MG63 (cell line): ENCODE measurements around the gene MBOAT2. TPM values are rescaled to one million over a fixed set of nuclear protein-coding genes. Genes with fewer than 3 reads are reported as not detected.
A peak's percentile ranks its signal among the peaks of the same experiment; 100 is the strongest.

Experiments used
- DNase-seq: peaks from one replicate; pipeline ENCODE4 v3.0.0-alpha.2; 2020
- H3K27me3 ChIP-seq: fragments of 250-450 bp; sonication (Bioruptor Pico); 2 replicates; pipeline ENCODE4 v1.5.1; 2020; ENCODE audit warnings: mild to moderate bottlenecking, moderate library complexity
- H3K36me3 ChIP-seq: fragments of 250-450 bp; sonication (Bioruptor Pico); 2 replicates; pipeline ENCODE4 v1.5.1; 2020; ENCODE audit warnings: mild to moderate bottlenecking, moderate library complexity
- H3K4me3 ChIP-seq: fragments of 250-450 bp; sonication (Bioruptor Pico); 2 replicates; pipeline ENCODE4 v1.5.1; 2020; ENCODE audit warnings: mild to moderate bottlenecking, moderate library complexity
- H3K9me3 ChIP-seq: fragments of 250-450 bp; sonication (Bioruptor Pico); 2 replicates; pipeline ENCODE4 v1.5.1; 2020; ENCODE audit warnings: mild to moderate bottlenecking, moderate library complexity
- total RNA-seq: library from RNA; depleted of rRNA; stranded (reverse); fragments of >200 nt; shearing (Covaris generic); gene quantifications from 2 replicates; pipeline ENCODE4 v1.2.3, GENCODE V29; 2014; ENCODE audit warnings: low replicate concordance

MBOAT2 gene
- total RNA-seq, 1 experiment from 2014 or later: 40.0 TPM

- peaks cover 11% of the 10 kb centered on the region for H3K36me3 ChIP-seq
- no peak for DNase-seq
- no peaks in the 10 kb centered on the region for H3K27me3 ChIP-seq
- H3K9me3 ChIP-seq: no peaks in the 10 kb centered on the region
- no peak overlapping the region for H3K4me3 ChIP-seq
These were observed 130.6 kb downstream of the MBOAT2 start for GRCh38 chr2:8872821-8873432.

- Histone ChIP-seq H3K4me3 (no peak overlapping the region), H3K27me3 (no peaks in the 10 kb centered on the region), H3K36me3 (peaks cover 5% of the 10 kb centered on the region), H3K9me3 (no peaks in the 10 kb centered on the region)
- DNase-seq: no peak
These were observed 133.0 kb downstream of the MBOAT2 start for GRCh38 chr2:8870441-8870840.

GRCh38 chr2:8867363-8867762 is 136.1 kb downstream of the MBOAT2 start:
- DNase-seq: no peak

GRCh38 chr2:8863331-8863953 is 140.0 kb downstream of the MBOAT2 start:
- Histone ChIP-seq H3K4me3 (no peak overlapping the region), H3K27me3 (no peaks in the 10 kb centered on the region), H3K9me3 (no peaks in the 10 kb centered on the region), H3K36me3 (peaks cover 2% of the 10 kb centered on the region; the same call in 1 of the 2 replicates)
- no peak for DNase-seq

More at GRCh38 chr2:8867363-8867762, 136.1 kb downstream of the MBOAT2 start:
- Histone ChIP-seq H3K36me3 (peaks cover 3% of the 10 kb centered on the region), H3K9me3 (no peaks in the 10 kb centered on the region), H3K27me3 (no peaks in the 10 kb centered on the region), H3K4me3 (no peak overlapping the region)

GRCh38 chr2:8862230-8862629 is 141.3 kb downstream of the MBOAT2 start:
- DNase-seq: no peak
- no peaks in the 10 kb centered on the region for H3K27me3 ChIP-seq
- H3K9me3 ChIP-seq: no peaks in the 10 kb centered on the region
- H3K36me3 ChIP-seq: peaks cover 2% of the 10 kb centered on the region; the same call in 1 of the 2 replicates
- no peak overlapping the region for H3K4me3 ChIP-seq

- Histone ChIP-seq H3K27me3 (no peaks in the 10 kb centered on the region), H3K36me3 (peaks cover 2% of the 10 kb centered on the region; the same call in 1 of the 2 replicates), H3K9me3 (no peaks in the 10 kb centered on the region), H3K4me3 (no peak overlapping the region)
- no peak for DNase-seq
These were observed 141.7 kb downstream of the MBOAT2 start for GRCh38 chr2:8861797-8862196.

GRCh38 chr2:8860239-8860638 is 143.2 kb downstream of the MBOAT2 start:
- no peak for DNase-seq
- Histone ChIP-seq H3K4me3 (no peak overlapping the region), H3K9me3 (no peaks in the 10 kb centered on the region), H3K27me3 (no peaks in the 10 kb centered on the region), H3K36me3 (peaks cover 2% of the 10 kb centered on the region; the same call in 1 of the 2 replicates)

GRCh38 chr2:8858910-8859309 is 144.6 kb downstream of the MBOAT2 start:
- no peaks in the 10 kb centered on the region for H3K27me3 ChIP-seq
- H3K36me3 ChIP-seq: peaks cover 2% of the 10 kb centered on the region; the same call in 1 of the 2 replicates
- no peaks in the 10 kb centered on the region for H3K9me3 ChIP-seq
- H3K4me3 ChIP-seq: no peak overlapping the region
- no peak for DNase-seq

- no peaks in the 10 kb centered on the region for H3K27me3 ChIP-seq
- H3K4me3 ChIP-seq: peak overlapping the region; percentile 14
- no peaks in the 10 kb centered on the region for H3K9me3 ChIP-seq
- no peak for DNase-seq
- H3K36me3 ChIP-seq: peaks cover 2% of the 10 kb centered on the region; the same call in 1 of the 2 replicates
These were observed 145.2 kb downstream of the MBOAT2 start for GRCh38 chr2:8858264-8858663.

- Histone ChIP-seq H3K9me3 (no peaks in the 10 kb centered on the region), H3K36me3 (peaks cover 2% of the 10 kb centered on the region; the same call in 1 of the 2 replicates), H3K27me3 (no peaks in the 10 kb centered on the region), H3K4me3 (peak overlapping the region; percentile 14)
- peak; percentile 58 for DNase-seq
These were observed 145.8 kb downstream of the MBOAT2 start for GRCh38 chr2:8857709-8858108.

- Histone ChIP-seq H3K36me3 (peaks cover 2% of the 10 kb centered on the region; the same call in 1 of the 2 replicates), H3K4me3 (no peak overlapping the region), H3K27me3 (no peaks in the 10 kb centered on the region), H3K9me3 (no peaks in the 10 kb centered on the region)
- no peak for DNase-seq
These were observed 147.3 kb downstream of the MBOAT2 start for GRCh38 chr2:8856176-8856575.

GRCh38 chr2:8855010-8855409 is 148.5 kb downstream of the MBOAT2 start:
- H3K9me3 ChIP-seq: no peaks in the 10 kb centered on the region
- DNase-seq: no peak
- no peaks in the 10 kb centered on the region for H3K27me3 ChIP-seq
- H3K4me3 ChIP-seq: no peak overlapping the region
- no peaks in the 10 kb centered on the region; the same call in 1 of the 2 replicates for H3K36me3 ChIP-seq

- Histone ChIP-seq H3K27me3 (no peaks in the 10 kb centered on the region), H3K36me3 (no peaks in the 10 kb centered on the region; the same call in 1 of the 2 replicates), H3K9me3 (no peaks in the 10 kb centered on the region), H3K4me3 (no peak overlapping the region)
- no peak for DNase-seq
These were observed 150.1 kb downstream of the MBOAT2 start for GRCh38 chr2:8853426-8853825.

- H3K4me3 ChIP-seq: no peak overlapping the region
- H3K9me3 ChIP-seq: no peaks in the 10 kb centered on the region
- no peak for DNase-seq
- H3K27me3 ChIP-seq: no peaks in the 10 kb centered on the region
- H3K36me3 ChIP-seq: no peaks in the 10 kb centered on the region; the same call in 1 of the 2 replicates
These were observed 151.5 kb downstream of the MBOAT2 start for GRCh38 chr2:8851811-8852560.

GRCh38 chr2:8850845-8851487 is 152.5 kb downstream of the MBOAT2 start:
- Histone ChIP-seq H3K9me3 (no peaks in the 10 kb centered on the region), H3K36me3 (no peaks in the 10 kb centered on the region; the same call in 1 of the 2 replicates), H3K4me3 (no peak overlapping the region), H3K27me3 (no peaks in the 10 kb centered on the region)
- DNase-seq: no peak

GRCh38 chr2:8849327-8849726 is 154.2 kb downstream of the MBOAT2 start:
- H3K4me3 ChIP-seq: no peak overlapping the region
- no peaks in the 10 kb centered on the region for H3K9me3 ChIP-seq
- H3K27me3 ChIP-seq: no peaks in the 10 kb centered on the region
- peak; percentile 45 for DNase-seq
- no peaks in the 10 kb centered on the region; the same call in 1 of the 2 replicates for H3K36me3 ChIP-seq
